Measurements from ENCODE around the gene XKR3.

- TF ChIP-seq CTCF (IDR thresholded peaks at IDR 0.05) (no peak), POLR2A (IDR thresholded peaks at IDR 0.05) (no peak)
These were observed 20.3 kb downstream of the XKR3 start for GRCh38 chr22:16804882-16805281.

Data from lower leg skin (tissue), 3 donors.